GM12878 (cell line): ENCODE results near the gene CDC42EP1. TPM values are rescaled to one million over a fixed set of nuclear protein-coding genes. Genes with fewer than 3 reads are reported as not detected.
"Not testable (repeated sequence)": the region's sequence is repeated elsewhere in the genome, so short reads cannot be mapped to it uniquely, and the experiment has no call there.

ENCODE experiments used
- ATAC-seq: fragments of 200-7000 bp; cut with Tn5 transposase; 3 replicates; pipeline ENCODE4 v1.9.1; 2020; ENCODE audit warnings: mild to moderate bottlenecking, moderate library complexity
- BruUV-seq: library from RNA; stranded (reverse); fragments of 400-500 nt; replicated peaks from 2 replicates; lab custom pipeline; 2021; lab: Mats Ljungman, UMichigan
- CTCF ChIA-PET: fragments of 300-600 bp; sonication (Branson Sonifier 250); formaldehyde crosslinking; extraction: SDS; loops from one replicate; lab custom pipeline; 2021; ENCODE audit warnings: inconsistent platforms; lab: Yijun Ruan, JAX
- POLR2A ChIA-PET: fragments of 350-600 bp; formaldehyde crosslinking; extraction: SDS; loops from one replicate; lab custom pipeline; 2021; ENCODE audit warnings: inconsistent platforms; lab: Charles Lee
- RAD21 ChIA-PET: fragments of 300-600 bp; sonication (Branson Sonifier 250); formaldehyde crosslinking; loops from one replicate; lab custom pipeline; 2023; ENCODE audit warnings: antibody characterized with exemption; ENCODE audit not compliant: unreplicated experiment; lab: Charles Lee
- SMC1A ChIA-PET: fragments of 300-600 bp; sonication (Branson Sonifier 250); formaldehyde crosslinking; loops from one replicate; lab custom pipeline; 2023; ENCODE audit not compliant: unreplicated experiment, uncharacterized antibody; lab: Charles Lee
- DNase-seq: peaks from one replicate; pipeline ENCODE4 v3.0.0-alpha.2; 2011; ENCODE audit warnings: low read depth, low spot score
- FAIRE-seq: peaks from 3 replicates; lab custom pipeline; 2011; peaks lifted over from hg19 to GRCh38; lab: Jason Lieb, UNC
- H2AFZ ChIP-seq: 2 replicates; pipeline ENCODE4 v1.6.0; 2011; ENCODE audit warnings: low read depth, low read length, control low read depth; ENCODE audit not compliant: control insufficient read depth
- H3K27ac ChIP-seq: 2 replicates; pipeline ENCODE4 v1.5.1; 2011; ENCODE audit warnings: control low read depth; ENCODE audit not compliant: control insufficient read depth, insufficient read depth
- H3K27me3 ChIP-seq, 2 experiments: replicated peaks in 1 of 2; 2 replicates each; pipeline versions ENCODE4 v1.6.0 to v1.6.1; 2011; ENCODE audit warnings: low read length in 1 of 2; ENCODE audit not compliant: control insufficient read depth in 2 of 2, insufficient read depth in 2 of 2
- H3K36me3 ChIP-seq, 2 experiments: 2 replicates each; pipeline ENCODE4 v1.5.1; 2011; ENCODE audit warnings: low read length in 1 of 2; ENCODE audit not compliant: control insufficient read depth in 2 of 2, insufficient read depth in 2 of 2
- H3K4me1 ChIP-seq: 2 replicates; pipeline ENCODE4 v1.6.1; 2011; ENCODE audit warnings: mild to moderate bottlenecking, low read length, moderate library complexity, mixed read lengths; ENCODE audit not compliant: control insufficient read depth, insufficient read depth
- H3K4me2 ChIP-seq: 2 replicates; pipeline ENCODE4 v1.6.0; 2011; ENCODE audit warnings: control low read depth; ENCODE audit not compliant: control insufficient read depth, insufficient read depth
- H3K4me3 ChIP-seq: fragments of 200-600 bp; sonication (generic); 2 replicates; pipeline ENCODE4 v1.5.1; 2016
- H3K79me2 ChIP-seq: 2 replicates; pipeline ENCODE4 v1.6.0; 2011; ENCODE audit warnings: low read length; ENCODE audit not compliant: control insufficient read depth, insufficient read depth
- H3K9ac ChIP-seq: 2 replicates; pipeline ENCODE4 v1.8.0; 2011; ENCODE audit warnings: low read length, control low read depth, mixed read lengths; ENCODE audit not compliant: control insufficient read depth, insufficient read depth
- H3K9me3 ChIP-seq: replicated peaks from 3 replicates; pipeline ENCODE4 v1.5.1; 2011; ENCODE audit warnings: mild to moderate bottlenecking, low read length; ENCODE audit not compliant: control insufficient read depth, insufficient read depth
- H4K20me1 ChIP-seq: 2 replicates; pipeline ENCODE4 v1.6.0; 2011; ENCODE audit not compliant: control insufficient read depth, insufficient read depth
- WGBS: methylation state at CpG from one replicate; pipeline ENCODE4 v1.1.6; 2016; ENCODE audit warnings: low lambda C conversion rate; ENCODE audit not compliant: insufficient replicate concordance, insufficient coverage; ENCODE audit errors: missing lambda C conversion rate; 5-methylcytosine and 5-hydroxymethylcytosine counted together
- in situ Hi-C: fragments of 300-500 bp; cut with MboI; formaldehyde crosslinking; loops from 9 replicates; pipeline ENCODE4 v1.14.3; 2018; ENCODE audit warnings: mixed read lengths
- intact Hi-C: fragments of 100-400 bp; cut with micrococcal nuclease; formaldehyde crosslinking; loops from one replicate; pipeline ENCODE4 v1.14.2; 2022; ENCODE audit not compliant: unreplicated experiment
- polyA plus RNA-seq, 11 experiments: library from polyadenylated mRNA; depleted of rRNA in 4 of 11; unstranded in 6 of 11; stranded (reverse) in 5 of 11; fragments of >200 nt; fragmentation: Nextera tagmentation in 4 of 11; fragmentation: Illumina TruSeq in 1 of 11; extraction: Ambion mirVana in 4 of 11; extraction: Trizol in 1 of 11; gene quantifications; 1 replicate in 1 of 11; 2 replicates in 10 of 11; pipeline versions ENCODE4 v1.2.1 to v1.2.3, GENCODE V29; 2011 to 2016; ENCODE audit warnings: inconsistent platforms in 2 of 11, missing spikeins in 2 of 11, low read depth in 1 of 11
- total RNA-seq, 4 experiments: library from RNA; depleted of rRNA in 3 of 4; stranded (reverse); fragments of >200 nt in 3 of 4; fragmentation: Illumina TruSeq in 1 of 4; extraction: Trizol in 1 of 4; gene quantifications; 2 replicates each; pipeline versions ENCODE4 v1.2.1 to v1.2.3, GENCODE V29; 2013 to 2021

CDC42EP1 gene
- total and polyA plus RNA-seq, 10 of the 15 experiments (the other 5 are each of a cell fraction or from before 2014, with no cell fraction given), result 0.04 to 0.33 (median 0.09) TPM; not detected in 7

DNA sequence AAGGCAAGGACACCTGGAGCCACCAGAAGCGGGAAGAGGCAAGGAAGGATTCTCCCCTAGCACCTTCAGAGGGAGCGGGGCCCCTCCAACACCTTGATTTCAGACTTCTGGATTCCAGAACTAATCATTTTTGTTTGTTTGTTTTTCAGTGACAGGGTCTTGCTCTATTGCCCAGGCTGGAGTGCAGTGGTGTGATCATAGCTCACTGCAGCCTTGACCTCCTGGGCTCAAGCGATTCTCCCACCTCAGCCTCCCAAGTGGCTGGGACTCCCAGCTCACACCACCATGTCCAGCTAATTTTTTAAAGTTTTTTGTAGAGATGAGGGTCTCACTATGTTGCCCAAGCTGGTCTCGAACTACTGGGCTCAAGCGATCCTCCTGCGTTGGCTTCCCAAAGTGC, 20.5 kb upstream of the CDC42EP1 start:
- peaks cover 27% of the 10 kb centered on the region for H3K4me1 ChIP-seq
- H3K27ac ChIP-seq, H3K27me3 ChIP-seq, BruUV-seq, H3K4me2 ChIP-seq, FAIRE-seq, H2AFZ ChIP-seq, DNase-seq, H3K36me3 ChIP-seq, H3K9ac ChIP-seq, H3K79me2 ChIP-seq, in situ Hi-C loops, ATAC-seq, H3K4me3 ChIP-seq, H3K9me3 ChIP-seq, H4K20me1 ChIP-seq: not testable (repeated sequence)
- RAD21 ChIA-PET, result interaction anchor here (1.2 to 12.8 kb wide), 7 partner anchors 25 to 323 kb away, joined by 4 to 237 read pairs (median 7); no protein-coding TSS in a partner anchor
- SMC1A ChIA-PET, result interaction anchor here (0.9 to 14.3 kb wide), 9 partner anchors 17 to 146 kb away, joined by 3 to 216 read pairs (median 5); partner anchors contain the start of genes GGA1, LGALS2 and NOL12
- intact Hi-C loops, result loop anchor here (5.0 to 10.0 kb wide), 3 partner anchors 143 to 395 kb away; no protein-coding TSS in a partner anchor
- WGBS, result 69% methylated on average over 6 of the region's 6 CpGs
- POLR2A ChIA-PET, result interaction anchor here (0.6 to 5.4 kb wide), 4 partner anchors 22 to 270 kb away, joined by 3 to 39 read pairs (median 5); partner anchors contain the start of gene GGA1
- CTCF ChIA-PET, result interaction anchor here (0.6 to 16.8 kb wide), 15 partner anchors 10 to 322 kb away, joined by 3 to 541 read pairs (median 5); partner anchors contain the start of genes CDC42EP1, GGA1 and MFNG

- H3K4me3 ChIP-seq, ATAC-seq, BruUV-seq, in situ Hi-C loops, DNase-seq, FAIRE-seq, H3K36me3 ChIP-seq, intact Hi-C loops, H3K27me3 ChIP-seq, H3K9me3 ChIP-seq, H4K20me1 ChIP-seq, H3K9ac ChIP-seq, H3K79me2 ChIP-seq, H2AFZ ChIP-seq: not testable (repeated sequence)
- ChIA-PET POLR2A (interaction anchor here (0.6 to 5.4 kb wide), 5 partner anchors 12 to 229 kb away, joined by 3 to 39 read pairs (median 7); no protein-coding TSS in a partner anchor), SMC1A (interaction anchor here (1.0 to 14.3 kb wide), 12 partner anchors 9 to 100 kb away, joined by 3 to 216 read pairs (median 6); partner anchors contain the start of gene LGALS2), CTCF (interaction anchor here (0.9 to 16.8 kb wide), 10 partner anchors 9 to 273 kb away, joined by 3 to 541 read pairs (median 6); partner anchors contain the start of gene CDC42EP1), RAD21 (interaction anchor here (0.9 to 12.8 kb wide), 5 partner anchors 23 to 94 kb away, joined by 3 to 237 read pairs (median 8); partner anchors contain the start of gene LGALS2)
- H3K4me2 ChIP-seq, result 0 out of 2 replicates have a peak overlapping the region, but pooled peaks have one; percentile 45
- peak overlapping the region; percentile 34; the same call in 1 of the 2 replicates for H3K27ac ChIP-seq
- WGBS, result 83% methylated on average over 3 of the region's 4 CpGs
- H3K4me1 ChIP-seq, result peaks cover 27% of the 10 kb centered on the region
These were observed 17.9 kb upstream of the CDC42EP1 start for GRCh38 chr22:37542416-37542815.
